Lower lobe of right lung (tissue), 2 donors: Measurements from ENCODE around the gene GNAQ. TPM values are rescaled to one million over a fixed set of nuclear protein-coding genes. Genes with fewer than 3 reads are reported as not detected.

Experiments used
- ATAC-seq, 2 donors: fragments of 200-7000 bp; cut with Tn5 transposase; one replicate each; pipeline ENCODE4 v1.9.1; 2020 to 2022; ENCODE audit warnings: mild to moderate bottlenecking in 2 of 2, moderate library complexity in 2 of 2
- DNase-seq: peaks from one replicate; pipeline ENCODE4 v3.0.0-alpha.2; 2020
- H3K27ac ChIP-seq: fragments of 200-600 bp; one replicate; pipeline ENCODE4 v1.8.0; 2022
- H3K27me3 ChIP-seq: fragments of 200-600 bp; one replicate; pipeline ENCODE4 v1.8.0; 2022; ENCODE audit warnings: low read depth
- H3K36me3 ChIP-seq: fragments of 200-600 bp; one replicate; pipeline ENCODE4 v1.8.0; 2022; ENCODE audit warnings: mild to moderate bottlenecking
- H3K4me1 ChIP-seq: fragments of 200-600 bp; one replicate; pipeline ENCODE4 v1.8.0; 2022
- H3K4me3 ChIP-seq: fragments of 200-600 bp; one replicate; pipeline ENCODE4 v1.8.0; 2022; ENCODE audit warnings: mild to moderate bottlenecking
- H3K9me3 ChIP-seq: fragments of 200-600 bp; one replicate; pipeline ENCODE4 v1.8.0; 2022
- CTCF ChIP-seq: fragments of 200-600 bp; IDR thresholded peaks from one replicate; pipeline ENCODE4 v1.8.0; 2022; ENCODE audit warnings: antibody characterized with exemption, mild to moderate bottlenecking
- intact Hi-C: fragments of 100-400 bp; cut with DNase I; formaldehyde crosslinking; loops from one replicate; pipeline ENCODE4 v1.11.0; 2022
- total RNA-seq: library from RNA; stranded (reverse); fragmentation: NEBNext Ultra II Directional; extraction: Animal tissue kit (Norgen Biotek cat#: 25700); gene quantifications from one replicate; pipeline ENCODE4 v1.2.1, GENCODE V29; 2021
- donor health status: DM: no; HTN: yes; CAD: no; lungs with severe emphysema.

The GNAQ gene
- total RNA-seq, 1 donor from 2014 or later, result 130 TPM

- ATAC-seq, result peak in 1 of 2 donors; percentile 50
- Histone ChIP-seq H3K27me3 (no peaks in the 10 kb centered on the region), H3K4me3 (no peak overlapping the region), H3K9me3 (no peaks in the 10 kb centered on the region), H3K36me3 (peaks cover 2% of the 10 kb centered on the region), H3K4me1 (peaks cover 23% of the 10 kb centered on the region), H3K27ac (no peak overlapping the region)
- intact Hi-C loops, result no loop called here
- no peak for TF ChIP-seq CTCF
- no peak for DNase-seq
These were observed 105.2 kb downstream of the GNAQ start for GRCh38 chr9:77926371-77926878.

DNA sequence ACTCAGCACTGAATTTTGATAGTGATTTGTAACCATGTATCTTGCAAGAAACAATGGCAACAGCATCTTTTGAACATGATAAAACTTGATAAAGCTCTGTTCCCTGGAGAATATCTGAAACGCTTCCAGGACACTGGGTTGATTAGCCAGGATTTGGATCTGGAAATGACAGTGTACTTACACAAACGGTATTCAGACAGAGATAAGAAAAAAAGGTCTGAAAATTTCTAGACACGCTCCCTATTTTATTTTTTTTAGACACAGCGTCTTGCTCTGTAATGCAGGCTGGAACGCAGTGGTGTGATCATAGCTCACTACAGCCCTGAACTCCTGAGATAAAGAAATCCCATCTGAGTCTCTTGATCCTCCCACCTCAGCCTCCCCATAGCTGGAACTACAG is 109.0 kb downstream of the GNAQ start:
- H3K4me3 ChIP-seq, result no peak overlapping the region
- peaks cover 23% of the 10 kb centered on the region for H3K4me1 ChIP-seq
- no peaks in the 10 kb centered on the region for H3K9me3 ChIP-seq
- peaks cover 20% of the 10 kb centered on the region for H3K36me3 ChIP-seq
- intact Hi-C loops, result no loop called here
- DNase-seq (no peak), ATAC-seq (no peak)
- no peaks in the 10 kb centered on the region for H3K27me3 ChIP-seq
- TF ChIP-seq CTCF, result no peak
- no peak overlapping the region for H3K27ac ChIP-seq

GRCh38 chr9:77917800-77918199 is 113.8 kb downstream of the GNAQ start:
- Histone ChIP-seq H3K36me3 (peaks cover 20% of the 10 kb centered on the region), H3K4me1 (peaks cover 10% of the 10 kb centered on the region), H3K9me3 (no peaks in the 10 kb centered on the region), H3K4me3 (no peak overlapping the region), H3K27me3 (no peaks in the 10 kb centered on the region), H3K27ac (no peak overlapping the region)
- DNase-seq, result no peak
- no peak for ATAC-seq
- intact Hi-C loops, result no loop called here
- no peak for TF ChIP-seq CTCF

DNA sequence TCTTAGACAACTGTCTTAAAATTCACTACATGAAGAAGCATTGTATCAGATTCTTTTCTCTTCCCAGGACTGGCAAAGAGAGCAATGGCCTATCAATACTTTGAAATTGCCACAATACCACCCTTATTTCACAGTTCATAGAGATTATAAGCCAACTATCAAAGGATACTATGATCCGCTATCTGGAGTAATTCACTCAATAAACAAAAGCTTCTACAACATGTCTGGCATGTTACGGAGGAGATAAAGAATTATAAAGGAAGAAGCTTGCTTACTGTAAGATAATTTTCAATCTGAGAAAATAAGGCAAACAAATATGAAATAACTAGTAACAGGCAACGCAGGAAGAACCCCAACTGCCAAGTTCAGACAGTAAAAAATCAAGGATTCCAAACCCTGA is 114.8 kb downstream of the GNAQ start:
- H3K4me3 ChIP-seq, result no peak overlapping the region
- intact Hi-C loops, result no loop called here
- DNase-seq (no peak), ATAC-seq (no peak)
- no peak overlapping the region for H3K27ac ChIP-seq
- H3K9me3 ChIP-seq, result no peaks in the 10 kb centered on the region
- H3K27me3 ChIP-seq, result no peaks in the 10 kb centered on the region
- no peak for TF ChIP-seq CTCF
- H3K36me3 ChIP-seq, result peaks cover 20% of the 10 kb centered on the region
- H3K4me1 ChIP-seq, result peaks cover 12% of the 10 kb centered on the region

- Histone ChIP-seq H3K4me3 (no peak overlapping the region), H3K27ac (no peak overlapping the region), H3K4me1 (peaks cover 12% of the 10 kb centered on the region), H3K27me3 (no peaks in the 10 kb centered on the region), H3K36me3 (peaks cover 18% of the 10 kb centered on the region), H3K9me3 (no peaks in the 10 kb centered on the region)
- TF ChIP-seq CTCF, result no peak
- peak in 1 of 2 donors; percentile 33 for ATAC-seq
- no peak for DNase-seq
- intact Hi-C loops, result no loop called here
These were observed 115.2 kb downstream of the GNAQ start for GRCh38 chr9:77916410-77916819.

DNA sequence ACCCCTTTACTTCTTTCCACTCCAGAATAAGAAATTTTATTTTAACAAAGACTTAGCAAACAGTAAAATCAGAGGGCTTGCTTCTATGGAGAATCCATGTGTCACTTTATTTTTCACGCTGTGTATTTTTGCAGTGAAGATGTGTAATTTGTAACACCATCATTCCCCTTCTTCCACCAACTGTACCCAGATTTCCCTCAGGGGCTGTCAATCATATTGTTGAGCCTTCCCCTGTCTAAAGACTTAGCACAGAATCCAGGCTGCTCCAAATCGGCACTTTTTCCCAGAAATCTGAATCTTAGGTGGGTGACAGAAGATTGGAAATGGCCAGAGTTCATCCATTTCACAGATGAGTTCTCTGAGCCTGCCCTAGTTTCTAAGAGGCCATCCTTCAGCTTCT is 115.9 kb downstream of the GNAQ start:
- no peak for TF ChIP-seq CTCF
- ATAC-seq (no peak), DNase-seq (no peak)
- H3K9me3 ChIP-seq, result no peaks in the 10 kb centered on the region
- H3K4me1 ChIP-seq, result peaks cover 12% of the 10 kb centered on the region
- H3K36me3 ChIP-seq, result peaks cover 12% of the 10 kb centered on the region
- no peak overlapping the region for H3K4me3 ChIP-seq
- H3K27ac ChIP-seq, result no peak overlapping the region
- intact Hi-C loops, result no loop called here
- H3K27me3 ChIP-seq, result no peaks in the 10 kb centered on the region
